HUDEP-2 (cell line): ENCODE measurements around the gene MT1B.

Experiments used
- DNase-seq, 76 experiments: peaks; one replicate each; lab custom pipeline; 2025; ENCODE audit not compliant: unreplicated experiment in 76 of 76; lab: John Stamatoyannopoulos, UW

The MT1B gene

DNA sequence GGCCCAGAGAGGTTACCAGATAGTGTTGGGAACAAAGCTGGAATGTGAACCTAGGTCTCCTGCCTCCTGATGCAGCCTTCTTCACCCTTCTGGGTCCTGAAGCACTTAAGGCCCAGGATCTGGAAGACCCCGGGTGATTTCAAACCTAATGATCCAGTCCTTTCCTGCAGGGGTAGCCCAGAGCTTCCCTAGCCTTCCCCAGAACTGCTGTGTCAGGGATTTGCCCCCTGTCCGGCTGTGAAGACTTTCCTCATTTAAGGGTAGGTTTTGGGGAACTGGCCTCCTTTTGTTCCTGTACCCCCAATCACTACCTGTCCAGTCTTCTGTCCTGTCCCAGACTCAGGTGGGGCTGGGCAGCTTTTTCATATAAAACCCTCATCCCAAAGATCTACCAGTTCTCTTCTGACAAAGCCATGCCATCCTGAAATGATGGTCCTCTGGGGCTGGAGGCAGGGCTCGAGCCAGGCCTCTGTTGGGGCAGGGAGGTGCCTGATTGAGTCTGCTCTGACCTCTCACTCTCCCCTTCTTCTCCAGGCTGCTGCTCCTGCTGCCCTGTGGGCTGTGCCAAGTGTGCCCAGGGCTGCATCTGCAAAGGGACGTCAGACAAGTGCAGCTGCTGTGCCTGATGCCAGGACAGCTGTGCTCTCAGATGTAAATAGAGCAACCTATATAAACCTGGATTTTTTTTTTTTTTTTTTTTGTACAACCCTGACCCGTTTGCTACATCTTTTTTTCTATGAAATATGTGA, 31.9 kb downstream of the MT1B start:
- DNase-seq: no peak

DNA sequence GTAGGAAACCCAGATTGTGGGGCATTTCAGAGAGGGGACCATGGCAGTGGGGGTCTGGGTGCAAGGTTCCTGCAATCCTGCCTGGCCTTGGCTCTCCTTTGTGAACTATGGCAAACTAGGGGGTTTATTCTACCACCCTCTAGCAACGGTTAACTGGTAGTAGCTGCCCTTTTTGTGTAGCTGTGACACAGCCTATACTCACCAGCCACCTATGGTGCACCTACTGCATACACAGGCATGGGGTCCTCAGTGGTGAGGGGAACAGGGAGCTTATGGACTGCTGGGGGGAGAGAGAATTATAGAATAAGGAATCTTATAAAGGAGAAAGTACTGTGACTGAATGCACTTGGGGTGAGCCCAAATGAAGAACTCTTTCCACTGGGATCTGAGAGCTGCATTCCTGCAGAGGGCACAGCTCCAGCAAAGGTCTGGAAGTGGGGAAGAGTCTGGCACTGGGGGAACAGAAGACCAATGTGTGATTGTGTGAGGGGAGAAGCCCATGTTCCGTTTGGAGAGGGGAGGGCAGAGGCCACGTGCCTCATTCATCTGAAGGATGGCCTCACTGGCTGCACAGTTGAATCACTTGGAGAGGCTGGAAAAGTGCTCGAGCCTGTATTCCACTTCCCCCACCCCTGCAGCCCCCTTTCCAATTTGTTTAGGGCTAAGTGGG, 32.7 kb downstream of the MT1B start:
- DNase-seq: no peak

DNA sequence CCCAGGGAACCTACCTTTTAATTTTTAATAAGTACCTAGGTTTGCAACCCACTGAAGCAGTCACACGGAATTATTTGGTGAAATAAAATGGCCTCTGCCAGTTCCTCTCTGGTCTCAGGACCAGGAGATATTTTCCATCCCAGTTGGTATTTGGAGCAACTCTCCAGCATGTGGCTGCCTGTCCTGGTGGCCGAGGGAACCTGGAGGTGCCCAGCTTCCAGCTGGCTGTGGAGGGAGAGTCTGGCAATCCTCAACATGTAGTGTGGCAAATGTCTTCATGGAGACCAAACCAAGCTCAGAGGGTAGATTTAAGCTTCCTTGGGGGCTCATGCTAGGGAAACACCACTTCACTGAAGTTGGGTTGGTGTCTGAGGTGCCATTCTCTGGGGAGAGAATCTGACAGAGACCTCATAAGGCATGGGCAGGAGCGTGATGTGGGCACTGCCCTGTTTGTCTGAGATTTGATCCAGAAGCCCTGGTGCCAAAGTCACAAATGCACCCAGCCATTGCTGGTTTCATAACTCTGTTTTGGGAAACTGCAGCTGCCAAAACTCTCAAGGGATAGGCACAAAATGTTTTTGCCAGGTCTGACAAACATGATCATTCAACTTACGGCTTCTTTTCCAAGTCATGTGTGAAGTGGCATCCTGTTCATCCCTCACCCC, 33.4 kb downstream of the MT1B start:
- no peak for DNase-seq

DNA sequence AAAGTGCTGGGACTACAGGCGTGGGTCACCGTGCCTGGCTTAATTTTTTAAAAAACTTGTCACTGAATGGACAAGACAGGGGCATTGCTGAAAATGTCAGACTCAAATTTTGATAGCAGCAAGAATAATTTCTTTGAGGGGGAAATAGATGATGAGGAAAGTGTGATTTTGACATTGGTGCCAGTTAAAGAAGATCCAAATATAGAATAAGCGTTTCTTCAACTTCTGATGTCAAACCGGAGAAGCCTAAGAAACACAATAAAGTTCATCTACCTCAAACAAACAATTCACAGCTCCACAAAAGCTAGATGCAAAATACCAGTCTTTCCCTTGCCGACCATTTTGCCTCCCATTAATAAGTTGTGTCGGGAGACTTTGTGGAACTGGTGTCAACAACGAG, 35.1 kb downstream of the MT1B start:
- no peak for DNase-seq

DNA sequence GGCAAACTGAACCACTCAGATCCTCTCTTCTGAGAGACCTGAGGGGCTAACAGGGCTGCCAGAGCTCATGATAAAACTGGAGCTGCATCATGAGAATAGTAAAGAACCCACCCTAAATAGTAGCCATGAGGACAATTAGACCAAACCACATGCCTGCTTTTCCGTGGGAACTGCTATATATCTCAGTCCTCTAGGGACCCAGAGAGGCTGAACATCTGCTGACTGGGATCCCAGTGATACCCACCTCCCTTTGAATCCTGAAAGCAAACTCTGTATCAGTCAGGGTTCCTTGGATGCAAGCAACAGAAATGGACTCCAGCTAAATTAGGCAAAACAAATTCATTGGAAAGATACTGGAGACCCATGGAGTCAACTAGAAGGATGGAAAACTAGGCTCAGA, 37.1 kb downstream of the MT1B start:
- DNase-seq: no peak

DNA sequence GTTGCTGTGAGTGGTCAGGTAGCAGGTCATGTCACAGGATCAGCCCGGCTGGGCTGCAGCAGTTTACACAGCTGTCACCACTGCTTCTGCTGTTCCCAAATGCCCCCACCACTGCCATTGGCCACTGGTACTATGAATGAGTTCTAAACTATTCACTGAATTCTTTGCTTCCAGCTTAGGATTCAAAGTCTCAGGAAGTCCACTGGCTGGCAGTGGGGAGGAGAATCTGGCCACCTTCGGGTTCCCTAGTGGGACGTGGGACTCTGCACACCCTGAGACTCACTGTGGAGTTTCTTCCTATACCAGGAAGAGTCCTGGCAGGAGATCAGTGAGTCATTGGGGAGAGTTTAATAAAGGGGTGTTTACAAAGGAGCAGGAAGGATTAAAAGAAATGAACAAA, 37.5 kb downstream of the MT1B start:
- no peak for DNase-seq

DNA sequence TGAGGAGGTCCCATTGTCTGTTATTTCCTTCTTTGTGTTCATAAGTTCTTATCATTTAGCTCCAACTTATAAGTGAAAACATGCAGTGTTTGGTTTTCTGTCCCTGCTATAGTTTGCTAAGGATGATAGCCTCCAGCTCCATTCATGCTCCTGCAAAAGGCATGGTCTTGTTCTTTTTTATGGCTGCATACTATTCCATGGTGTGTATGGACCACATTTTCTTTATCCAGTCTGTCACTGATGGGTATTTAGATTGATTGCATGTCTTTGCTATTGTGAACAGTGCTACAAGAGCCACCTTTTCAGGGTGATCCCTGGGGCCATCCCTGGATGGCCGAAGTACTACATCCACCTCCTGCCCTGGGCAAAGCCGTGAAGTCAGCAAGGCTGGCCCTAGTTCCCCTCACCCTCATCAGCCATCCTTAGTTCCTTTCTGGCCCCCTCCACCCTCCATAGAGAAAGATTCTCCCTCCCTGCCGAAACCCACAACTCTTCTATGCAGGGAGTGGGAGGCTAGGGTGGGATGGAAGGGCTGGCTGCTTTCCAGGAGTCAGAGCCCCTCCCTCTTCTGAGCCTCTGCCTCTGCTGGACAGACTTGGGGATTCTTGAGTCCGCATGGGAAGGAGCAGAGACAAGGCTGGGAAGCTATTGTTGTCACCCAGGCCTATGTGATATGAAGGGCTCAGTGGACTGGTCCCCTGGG, 38.9 kb downstream of the MT1B start:
- DNase-seq: no peak

DNA sequence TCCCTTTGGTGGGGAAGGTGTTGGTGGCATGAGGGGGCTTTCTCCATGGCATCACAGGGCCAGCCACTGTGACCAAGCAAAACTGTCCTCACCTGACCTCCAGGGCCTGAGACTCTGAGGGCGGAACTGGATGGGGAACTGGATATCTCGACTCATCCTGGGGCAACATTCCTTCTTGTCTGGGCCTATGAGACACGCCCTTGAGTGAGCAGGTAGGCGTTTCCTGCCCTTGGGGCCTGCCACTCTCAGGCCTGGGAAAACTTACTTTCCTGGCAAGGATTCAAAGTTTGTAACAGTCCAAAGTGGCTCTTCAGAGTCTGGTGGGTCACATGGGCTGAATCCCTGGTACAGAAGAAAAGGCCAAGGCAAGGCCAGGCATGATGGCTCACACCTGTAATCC, 40.2 kb downstream of the MT1B start:
- peak in 2 of 76 experiments; percentile 3 to 7 for DNase-seq

DNA sequence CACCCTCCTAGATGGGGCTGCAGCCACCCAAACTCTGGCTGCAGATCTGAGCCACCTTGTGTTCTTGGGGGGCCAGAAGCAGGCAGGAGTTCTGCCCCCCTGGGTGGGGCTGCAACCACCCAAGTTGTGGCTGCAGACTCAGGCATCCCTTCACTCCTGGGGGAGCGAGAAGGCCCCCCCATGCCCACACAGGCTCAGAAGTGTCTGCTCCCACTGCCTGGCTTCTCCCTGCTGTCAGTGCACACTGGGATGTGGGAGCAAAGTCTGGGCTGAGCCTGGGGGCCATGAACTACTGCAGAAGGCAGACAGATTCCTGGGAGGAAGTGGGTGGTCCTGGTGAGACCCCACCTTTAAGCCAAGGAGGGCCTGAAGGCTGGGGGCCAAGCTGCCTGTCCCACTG, 43.6 kb downstream of the MT1B start:
- no peak for DNase-seq

DNA sequence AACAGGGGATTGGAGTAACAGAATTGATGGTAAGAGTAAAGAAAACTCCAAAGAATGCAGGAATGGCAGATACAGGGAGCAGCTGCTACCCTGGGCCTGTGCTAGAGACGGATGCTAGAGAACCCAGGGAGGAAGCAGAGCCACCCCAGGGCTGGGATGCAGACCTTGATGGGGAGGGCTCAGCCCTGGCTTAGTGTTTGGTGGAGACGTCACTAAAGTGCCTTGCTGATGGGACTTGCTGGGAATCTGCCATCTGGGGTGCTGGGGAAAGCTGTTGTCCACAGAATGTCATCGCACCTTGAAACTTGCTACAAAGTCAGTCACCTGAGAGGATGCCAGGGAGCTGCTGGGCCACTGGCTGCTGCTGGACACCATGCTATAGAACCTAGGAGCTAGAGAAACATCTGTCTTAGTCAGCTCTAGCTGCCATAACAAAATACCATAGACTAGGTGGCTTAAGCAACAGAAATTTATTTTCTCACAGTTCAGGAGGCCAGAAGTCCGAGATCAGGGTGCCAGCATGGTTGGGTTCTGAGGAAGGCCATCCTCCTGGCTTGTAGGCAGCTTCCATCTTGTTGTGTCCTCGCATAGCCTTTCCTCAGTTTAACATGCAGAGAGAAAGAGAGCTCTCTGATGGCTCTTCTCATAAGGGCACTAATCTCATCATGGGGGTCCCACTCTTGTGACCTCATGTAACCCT, 45.9 kb downstream of the MT1B start:
- no peak for DNase-seq

DNA sequence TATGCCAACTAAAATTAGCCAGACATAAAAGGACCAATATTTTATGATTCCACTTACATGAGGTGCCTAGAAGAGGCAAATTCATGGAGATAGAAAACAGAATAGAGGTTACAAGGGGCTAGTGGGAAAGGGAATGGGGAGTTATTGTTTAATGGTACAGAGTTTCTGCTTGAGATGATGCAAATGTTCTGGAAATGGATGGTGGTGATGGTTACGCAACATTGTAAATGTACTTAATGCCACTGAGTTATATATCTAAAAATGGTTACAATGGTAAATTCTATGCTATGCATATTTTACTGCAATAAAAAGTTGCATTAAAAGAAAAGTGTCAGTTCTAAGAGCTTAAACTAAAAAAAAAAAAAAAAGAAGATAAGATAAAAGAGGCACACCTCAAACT, 48.5 kb downstream of the MT1B start:
- DNase-seq: no peak

DNA sequence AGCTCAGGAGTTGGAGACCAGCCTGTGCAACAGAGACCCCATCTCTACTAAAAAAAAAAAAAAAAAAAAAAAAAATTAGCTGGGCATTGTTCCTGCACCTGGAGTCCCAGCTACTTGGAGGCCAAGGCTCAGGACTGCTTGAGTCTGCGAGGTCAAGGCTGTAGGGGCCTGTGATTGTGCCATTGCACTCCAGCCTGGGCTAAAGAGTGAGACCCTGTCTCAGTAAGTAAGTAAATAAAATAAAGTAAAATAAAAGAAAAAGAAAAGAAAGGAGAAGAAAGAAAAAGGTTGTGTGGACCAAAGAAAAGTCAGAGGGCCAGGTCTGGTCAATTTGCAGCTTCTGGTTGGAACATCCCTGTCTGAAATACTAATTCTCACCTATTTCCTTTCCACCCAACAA, 48.9 kb downstream of the MT1B start:
- no peak for DNase-seq

DNA sequence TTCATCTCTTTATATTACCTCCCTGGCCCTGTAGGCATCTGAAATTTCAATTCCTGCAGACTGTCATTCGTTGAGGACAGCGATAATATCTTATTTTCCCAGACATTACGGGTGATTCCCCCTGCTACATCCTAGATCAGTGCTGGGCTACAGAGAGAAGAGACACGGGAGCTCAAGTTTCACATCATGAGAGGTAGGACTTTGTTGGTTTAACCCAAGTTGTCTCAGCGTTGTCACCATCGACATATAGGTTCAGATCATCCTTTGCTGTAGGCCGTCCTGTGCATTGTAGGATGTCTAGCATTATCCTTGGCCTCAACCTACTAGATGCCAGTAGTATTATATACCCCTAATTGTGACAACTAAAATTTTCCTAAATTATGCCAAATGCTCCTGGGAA, 49.8 kb downstream of the MT1B start:
- no peak for DNase-seq
